Measurements from ENCODE around the gene ARPC5.

- TF ChIP-seq EZH2 (IDR thresholded peaks at IDR 0.05; ENCODE audit: borderline replicate concordance, low read length) = no peak
- TF ChIP-seq CTCF (IDR thresholded peaks at IDR 0.05; ENCODE audit: low read length) = no peak
These were observed 45.7 kb downstream of the ARPC5 start for GRCh38 chr1:183589874-183590243.

All from OCI-LY1 (cell line).